H1 (cell line): ENCODE data around the gene MAP1A. TPM values are rescaled to one million over a fixed set of nuclear protein-coding genes. Genes with fewer than 3 reads are reported as not detected.

Experiments
- CHD7 ChIP-seq: fragments of 300-600 bp; sonication (generic); IDR thresholded peaks from 2 replicates; pipeline ENCODE4 v1.7.1; 2012; ENCODE audit warnings: low read length, moderate library complexity, mild to moderate bottlenecking, inconsistent platforms; ENCODE audit not compliant: insufficient replicate concordance
- CTCF ChIP-seq, 3 experiments: IDR thresholded peaks; 1 replicate in 2 of 3; 2 replicates in 1 of 3; pipeline versions ENCODE4 v1.5.1 to v1.6.1; 2011; ENCODE audit warnings: low read length in 3 of 3, mild to moderate bottlenecking in 3 of 3, inconsistent platforms in 2 of 3, low read depth in 1 of 3, moderate library complexity in 1 of 3; ENCODE audit not compliant: insufficient read depth in 1 of 3; ENCODE audit errors: control extremely low read depth in 1 of 3
- GABPA ChIP-seq: IDR thresholded peaks from 2 replicates; pipeline ENCODE4 v1.6.1; 2011; ENCODE audit warnings: mild to moderate bottlenecking, low read length, moderate library complexity, borderline replicate concordance; ENCODE audit not compliant: insufficient read depth
- JUND ChIP-seq: IDR thresholded peaks from 2 replicates; pipeline ENCODE4 v1.6.1; 2011; ENCODE audit warnings: mild to moderate bottlenecking, improper control_type of control experiment, low read length
- RNF2 ChIP-seq: fragments of 200-900, 300-1000 bp; sonication (generic); IDR thresholded peaks from 2 replicates; pipeline ENCODE4 v1.7.1; 2016; ENCODE audit warnings: borderline replicate concordance, low read depth, mild to moderate bottlenecking, antibody characterized with exemption, low read length; ENCODE audit not compliant: poor library complexity, severe bottlenecking; ENCODE audit errors: missing control alignments
- ZNF274 ChIP-seq: IDR thresholded peaks from 2 replicates; pipeline ENCODE4 v1.7.0; 2012; ENCODE audit warnings: low read length, borderline replicate concordance; ENCODE audit errors: extremely low read depth
- polyA plus RNA-seq, 7 experiments: library from polyadenylated mRNA; depleted of rRNA in 3 of 7; stranded (reverse) in 5 of 7; unstranded in 2 of 7; fragments of >200 nt in 5 of 7; fragments of 200-250 nt in 2 of 7; gene quantifications; 1 replicate in 5 of 7; 2 replicates in 1 of 7; 4 replicates in 1 of 7; pipeline versions ENCODE4 v1.2.1 to v1.2.3, GENCODE V29; 2011 to 2013; ENCODE audit warnings: missing spikeins in 2 of 7, mixed read lengths in 2 of 7
- total RNA-seq: library from RNA; stranded (reverse); fragmentation: NEBNext Ultra II Directional; extraction: Animal tissue kit (Norgen Biotek cat#: 25700); gene quantifications from 2 replicates; pipeline ENCODE4 v1.2.1, GENCODE V29; 2021

Gene MAP1A
- total and polyA plus RNA-seq, 2 of the 8 experiments (the other 6 are each of a cell fraction or from before 2014, with no cell fraction given), result 0.80 to 2.4 TPM

- TF ChIP-seq CHD7 (no peak), CTCF (IDR thresholded peaks at IDR 0.05; ENCODE audit: control extremely low read depth in 1 of 3, insufficient read depth in 1 of 3, low read depth in 1 of 3, low read length in 3 of 3) (no peak), GABPA (no peak), RNF2 (no peak), ZNF274 (no peak), JUND (no peak)
Observed at GRCh38 chr15:43550527-43551363, 33.3 kb downstream of the MAP1A start (continued).
